ENCODE results near the gene PVRIG.
A peak's percentile ranks its signal among the peaks of the same experiment; 100 is the strongest.
"Not testable (repeated sequence)": the region's sequence is repeated elsewhere in the genome, so short reads cannot be mapped to it uniquely, and the experiment has no call there.

The PVRIG gene

GRCh38 chr7:100246121-100246864 lies 26.5 kb downstream of the PVRIG start:
- not testable (repeated sequence) for H3K9me3 Mint-ChIP-seq, H3K4me3 Mint-ChIP-seq, ATAC-seq, H3K27me3 Mint-ChIP-seq, DNase-seq
- peaks cover 49% of the 10 kb centered on the region for H3K4me1 Mint-ChIP-seq
- H3K27ac Mint-ChIP-seq, result peak overlapping the region; percentile 31 to 50

GRCh38 chr7:100246865-100247137 lies 27.1 kb downstream of the PVRIG start:
- H3K27me3 Mint-ChIP-seq, H3K9me3 Mint-ChIP-seq, ATAC-seq, DNase-seq, H3K4me3 Mint-ChIP-seq: not testable (repeated sequence)
- Mint-ChIP-seq H3K4me1 (peaks cover 49% of the 10 kb centered on the region), H3K27ac (peak overlapping the region in 1 of 2 donors; percentile 50)

- Mint-ChIP-seq H3K27me3 (no peaks in the 10 kb centered on the region), H3K9me3 (no peaks in the 10 kb centered on the region), H3K4me1 (peaks cover 46% of the 10 kb centered on the region), H3K27ac (no peak overlapping the region), H3K4me3 (no peak overlapping the region)
- ATAC-seq (no peak), DNase-seq (no peak)
Measured at GRCh38 chr7:100247152-100247757, 27.5 kb downstream of the PVRIG start.

GRCh38 chr7:100248483-100248882 lies 28.7 kb downstream of the PVRIG start:
- no peak for ATAC-seq
- Mint-ChIP-seq H3K27ac (peak overlapping the region in 1 of 2 donors; percentile 44), H3K27me3 (no peaks in the 10 kb centered on the region), H3K4me1 (peaks cover 34% of the 10 kb centered on the region), H3K9me3 (no peaks in the 10 kb centered on the region), H3K4me3 (no peak overlapping the region)
- DNase-seq, result no peak

- H3K4me1 Mint-ChIP-seq, result no peaks in the 10 kb centered on the region
- no peak overlapping the region for H3K4me3 Mint-ChIP-seq
- DNase-seq (no peak), ATAC-seq (no peak)
- H3K27ac Mint-ChIP-seq, result no peak overlapping the region
- no peaks in the 10 kb centered on the region for H3K27me3 Mint-ChIP-seq
- H3K9me3 Mint-ChIP-seq, result no peaks in the 10 kb centered on the region
Measured at GRCh38 chr7:100257017-100257416, 37.3 kb downstream of the PVRIG start.

- ATAC-seq, result not testable (repeated sequence)
Measured at GRCh38 chr7:100259984-100260383, 40.2 kb downstream of the PVRIG start.

GRCh38 chr7:100262896-100263295 lies 43.1 kb downstream of the PVRIG start:
- not testable (repeated sequence) for H3K4me3 Mint-ChIP-seq, H3K27me3 Mint-ChIP-seq, DNase-seq, ATAC-seq, H3K27ac Mint-ChIP-seq, H3K9me3 Mint-ChIP-seq, H3K4me1 Mint-ChIP-seq

More at GRCh38 chr7:100259984-100260383, 40.2 kb downstream of the PVRIG start:
- H3K4me1 Mint-ChIP-seq, H3K27me3 Mint-ChIP-seq, H3K4me3 Mint-ChIP-seq, H3K9me3 Mint-ChIP-seq, DNase-seq: not testable (repeated sequence)
- H3K27ac Mint-ChIP-seq, result peak overlapping the region in 1 of 2 donors; percentile 89

- not testable (repeated sequence) for DNase-seq, H3K4me1 Mint-ChIP-seq, H3K9me3 Mint-ChIP-seq, H3K27ac Mint-ChIP-seq, ATAC-seq, H3K4me3 Mint-ChIP-seq, H3K27me3 Mint-ChIP-seq
Measured at GRCh38 chr7:100264223-100264622, 44.5 kb downstream of the PVRIG start.

- H3K4me1 Mint-ChIP-seq, H3K4me3 Mint-ChIP-seq, ATAC-seq, H3K27me3 Mint-ChIP-seq, DNase-seq, H3K9me3 Mint-ChIP-seq: not testable (repeated sequence)
- peak overlapping the region in 1 of 2 donors; percentile 87 for H3K27ac Mint-ChIP-seq
Measured at GRCh38 chr7:100264669-100265165, 45.0 kb downstream of the PVRIG start.

GRCh38 chr7:100265851-100266250 lies 46.1 kb downstream of the PVRIG start:
- H3K27ac Mint-ChIP-seq, ATAC-seq, DNase-seq, H3K27me3 Mint-ChIP-seq, H3K4me3 Mint-ChIP-seq, H3K9me3 Mint-ChIP-seq: not testable (repeated sequence)
- H3K4me1 Mint-ChIP-seq, result peaks cover 19% of the 10 kb centered on the region

- Mint-ChIP-seq H3K9me3 (no peaks in the 10 kb centered on the region), H3K4me1 (peaks cover 23% of the 10 kb centered on the region), H3K4me3 (no peak overlapping the region), H3K27ac (no peak overlapping the region), H3K27me3 (no peaks in the 10 kb centered on the region)
- no peak for DNase-seq
- no peak for ATAC-seq
Measured at GRCh38 chr7:100266576-100267354, 47.0 kb downstream of the PVRIG start.

- Mint-ChIP-seq H3K4me1 (peaks cover 30% of the 10 kb centered on the region), H3K9me3 (no peaks in the 10 kb centered on the region), H3K27me3 (no peaks in the 10 kb centered on the region), H3K27ac (no peak overlapping the region), H3K4me3 (no peak overlapping the region)
- DNase-seq, result no peak
- ATAC-seq, result no peak
Measured at GRCh38 chr7:100267648-100268047, 47.9 kb downstream of the PVRIG start.

GRCh38 chr7:100268882-100269281 lies 49.1 kb downstream of the PVRIG start:
- H3K27ac Mint-ChIP-seq, result peak overlapping the region in 1 of 2 donors; percentile 19
- ATAC-seq, DNase-seq, H3K9me3 Mint-ChIP-seq, H3K4me3 Mint-ChIP-seq, H3K27me3 Mint-ChIP-seq: not testable (repeated sequence)
- H3K4me1 Mint-ChIP-seq, result peaks cover 32% of the 10 kb centered on the region

GRCh38 chr7:100269306-100270045 lies 49.7 kb downstream of the PVRIG start:
- DNase-seq, H3K27me3 Mint-ChIP-seq, H3K4me3 Mint-ChIP-seq, ATAC-seq, H3K9me3 Mint-ChIP-seq: not testable (repeated sequence)
- H3K27ac Mint-ChIP-seq, result peak overlapping the region in 1 of 2 donors; percentile 19
- H3K4me1 Mint-ChIP-seq, result peaks cover 32% of the 10 kb centered on the region
